ENCODE measurements around the gene CACNA1E. TPM values are rescaled to one million over a fixed set of nuclear protein-coding genes. Genes with fewer than 3 reads are reported as not detected.

The CACNA1E gene
- total RNA-seq, 1 experiment from 2014 or later = 0.45 TPM

DNA sequence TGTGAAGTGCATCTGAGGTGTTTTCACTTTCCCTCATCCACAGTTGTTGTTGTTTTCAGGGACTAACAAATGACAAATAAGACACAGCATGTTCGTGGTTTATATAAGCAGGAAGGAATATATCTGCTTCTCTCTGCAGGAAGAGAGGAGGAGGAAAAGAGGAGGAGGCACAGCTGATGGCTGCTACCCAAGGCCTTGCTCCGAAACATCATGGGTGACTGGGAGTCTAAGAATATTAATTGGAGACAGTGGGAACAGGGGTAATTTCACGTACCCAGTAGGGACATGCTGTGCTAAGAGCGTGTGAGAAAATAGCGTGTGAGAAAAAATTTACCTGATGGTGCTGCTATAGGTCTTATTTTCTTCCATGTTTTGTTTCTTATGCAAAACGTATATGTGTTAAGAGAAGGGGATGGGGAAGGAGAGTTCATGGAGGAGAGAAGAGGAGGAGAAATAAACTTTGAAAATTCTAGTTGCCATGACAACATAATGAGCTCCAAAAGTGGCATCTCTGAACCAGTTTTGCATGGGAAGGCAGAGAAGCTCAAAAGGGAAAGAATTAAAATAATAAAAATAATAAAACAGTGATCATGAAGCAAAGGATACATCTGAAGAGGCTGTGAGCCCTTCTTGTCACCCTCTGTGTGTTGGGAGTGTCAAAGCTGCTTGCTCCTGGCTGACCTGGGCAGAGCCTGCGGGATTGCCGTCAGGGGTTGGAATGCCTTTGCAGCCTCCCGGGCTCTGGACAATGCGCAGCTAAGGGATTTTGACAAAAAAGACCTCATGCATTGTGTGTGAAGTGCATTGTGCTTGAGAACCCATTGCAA, 192.0 kb downstream of the CACNA1E start:
- Histone ChIP-seq H3K4me1 (no peaks in the 10 kb centered on the region), H3K27me3 (replicated peaks; ENCODE audit: control insufficient read depth, insufficient read depth, low read length) (peaks cover 1% of the 10 kb centered on the region; the same call in 1 of the 2 replicates), H3K4me3 (ENCODE audit: low read depth, low read length) (no peak overlapping the region), H3K36me3 (ENCODE audit: control insufficient read depth, insufficient read depth, low read length) (no peaks in the 10 kb centered on the region), H3K9me3 (no peaks in the 10 kb centered on the region)
- CTCF ChIA-PET = interaction anchor here (0.8 to 2.1 kb wide), 2 partner anchors 197 to 261 kb away, joined by 3 to 11 read pairs; no protein-coding TSS in a partner anchor
- intact Hi-C loops (cut with micrococcal nuclease; ENCODE audit: unreplicated experiment) = loop anchor here (5.0 kb wide), 2 partner anchors 88 to 262 kb away; no protein-coding TSS in a partner anchor
- no TSS peak for BruUV-seq (replicated peaks)
- Mint-ChIP-seq H3K9me3 (ENCODE audit: unreplicated experiment) (no peaks in the 10 kb centered on the region), H3K36me3 (ENCODE audit: insufficient read depth, unreplicated experiment) (no peaks in the 10 kb centered on the region), H3K27me3 (ENCODE audit: insufficient read depth, unreplicated experiment) (peaks cover 18% of the 10 kb centered on the region), H3K4me3 (ENCODE audit: unreplicated experiment) (no peak overlapping the region), H3K27ac (ENCODE audit: unreplicated experiment) (no peak overlapping the region), H3K4me1 (ENCODE audit: low read depth, unreplicated experiment) (no peaks in the 10 kb centered on the region)
- no peak for TF ChIP-seq CTCF (IDR thresholded peaks at IDR 0.05; ENCODE audit: insufficient read depth in 1 of 2, low read depth in 1 of 2, low read length in 1 of 2, severe bottlenecking in 1 of 2, unreplicated experiment in 1 of 2)
- DNase-seq = no peak
- POLR2A ChIA-PET = no interaction called here

- intact Hi-C loops (cut with micrococcal nuclease; ENCODE audit: unreplicated experiment) = loop anchor here (1.0 to 5.0 kb wide), 3 partner anchors 89 to 261 kb away; no protein-coding TSS in a partner anchor
- peaks cover 1% of the 10 kb centered on the region; the same call in 1 of the 2 replicates for H3K27me3 ChIP-seq (replicated peaks; ENCODE audit: control insufficient read depth, insufficient read depth, low read length)
- POLR2A ChIA-PET = no interaction called here
- no peak for TF ChIP-seq CTCF (IDR thresholded peaks at IDR 0.05; ENCODE audit: insufficient read depth in 1 of 2, low read depth in 1 of 2, low read length in 1 of 2, severe bottlenecking in 1 of 2, unreplicated experiment in 1 of 2)
- no TSS peak for BruUV-seq (replicated peaks)
- no peaks in the 10 kb centered on the region for H3K36me3 ChIP-seq (ENCODE audit: control insufficient read depth, insufficient read depth, low read length)
- no peaks in the 10 kb centered on the region for H3K4me1 Mint-ChIP-seq (ENCODE audit: low read depth, unreplicated experiment)
- peaks cover 21% of the 10 kb centered on the region for H3K27me3 Mint-ChIP-seq (ENCODE audit: insufficient read depth, unreplicated experiment)
- H3K4me3 Mint-ChIP-seq (ENCODE audit: unreplicated experiment) = no peak overlapping the region
- DNase-seq = no peak
- no peaks in the 10 kb centered on the region for H3K4me1 ChIP-seq
- H3K9me3 Mint-ChIP-seq (ENCODE audit: unreplicated experiment) = no peaks in the 10 kb centered on the region
- H3K9me3 ChIP-seq = no peaks in the 10 kb centered on the region
- H3K27ac Mint-ChIP-seq (ENCODE audit: unreplicated experiment) = no peak overlapping the region
- no peaks in the 10 kb centered on the region for H3K36me3 Mint-ChIP-seq (ENCODE audit: insufficient read depth, unreplicated experiment)
- H3K4me3 ChIP-seq (ENCODE audit: low read depth, low read length) = no peak overlapping the region
- CTCF ChIA-PET = interaction anchor here (1.4 to 2.1 kb wide), 2 partner anchors 197 to 261 kb away, joined by 4 to 11 read pairs; no protein-coding TSS in a partner anchor
Observed at GRCh38 chr1:181675918-181676190, 192.5 kb downstream of the CACNA1E start.

- ChIA-PET CTCF (interaction anchor here (1.4 to 2.1 kb wide), 2 partner anchors 198 to 261 kb away, joined by 4 to 11 read pairs; no protein-coding TSS in a partner anchor), POLR2A (no interaction called here)
Observed at GRCh38 chr1:181676269-181676668, 193.0 kb downstream of the CACNA1E start.

More at GRCh38 chr1:181676269-181676668, 193.0 kb downstream of the CACNA1E start:
- peak; percentile 32 to 62 for TF ChIP-seq CTCF (IDR thresholded peaks at IDR 0.05; ENCODE audit: insufficient read depth in 1 of 2, low read depth in 1 of 2, low read length in 1 of 2, severe bottlenecking in 1 of 2, unreplicated experiment in 1 of 2)
- intact Hi-C loops (cut with micrococcal nuclease; ENCODE audit: unreplicated experiment) = loop anchor here (1.0 to 5.0 kb wide), 3 partner anchors 89 to 261 kb away; no protein-coding TSS in a partner anchor
- no peaks in the 10 kb centered on the region for H3K9me3 Mint-ChIP-seq (ENCODE audit: unreplicated experiment)
- Histone ChIP-seq H3K4me3 (ENCODE audit: low read depth, low read length) (no peak overlapping the region), H3K36me3 (ENCODE audit: control insufficient read depth, insufficient read depth, low read length) (no peaks in the 10 kb centered on the region), H3K4me1 (no peaks in the 10 kb centered on the region), H3K9me3 (no peaks in the 10 kb centered on the region), H3K27me3 (replicated peaks; ENCODE audit: control insufficient read depth, insufficient read depth, low read length) (peaks cover 1% of the 10 kb centered on the region; the same call in 1 of the 2 replicates)
- DNase-seq = peak in 1 of 2 experiments; percentile 45
- BruUV-seq (replicated peaks) = no TSS peak
- no peaks in the 10 kb centered on the region for H3K36me3 Mint-ChIP-seq (ENCODE audit: insufficient read depth, unreplicated experiment)
- peaks cover 24% of the 10 kb centered on the region for H3K27me3 Mint-ChIP-seq (ENCODE audit: insufficient read depth, unreplicated experiment)
- H3K4me3 Mint-ChIP-seq (ENCODE audit: unreplicated experiment) = no peak overlapping the region
- no peak overlapping the region for H3K27ac Mint-ChIP-seq (ENCODE audit: unreplicated experiment)
- H3K4me1 Mint-ChIP-seq (ENCODE audit: low read depth, unreplicated experiment) = no peaks in the 10 kb centered on the region
